Activated CD8-positive, alpha-beta T cell treated with anti-CD3 and anti-CD28 coated beads for 36 hours (primary cell): Measurements from ENCODE around the gene PPP1R9B. TPM values are rescaled to one million over a fixed set of nuclear protein-coding genes. Genes with fewer than 3 reads are reported as not detected.
A peak's percentile ranks its signal among the peaks of the same experiment; 100 is the strongest.

Experiments used
- ATAC-seq: fragments of 200-7000 bp; cut with Tn5 transposase; one replicate; pipeline ENCODE4 v1.10.0; 2021; ENCODE audit warnings: mild to moderate bottlenecking, moderate library complexity
- CTCF ChIA-PET: fragments of 350-600 bp; sonication (Branson Sonifier 250); formaldehyde crosslinking; loops from one replicate; lab custom pipeline; 2021; ENCODE audit warnings: antibody characterized with exemption; lab: Charles Lee
- POLR2A ChIA-PET: fragments of 350-600 bp; sonication (Branson Sonifier 250); formaldehyde crosslinking; loops from one replicate; lab custom pipeline; 2021; ENCODE audit warnings: antibody characterized with exemption; lab: Charles Lee
- DNase-seq: peaks from one replicate; pipeline ENCODE4 v3.0.0-alpha.2; 2020
- H3K27ac Mint-ChIP-seq: one replicate; pipeline ENCODE4 v1.8.0; 2021; ENCODE audit warnings: mild to moderate bottlenecking, mixed read lengths
- H3K27me3 Mint-ChIP-seq: one replicate; pipeline ENCODE4 v1.8.0; 2021; ENCODE audit warnings: mixed read lengths
- H3K36me3 Mint-ChIP-seq: one replicate; pipeline ENCODE4 v1.8.0; 2021; ENCODE audit warnings: low read depth, mixed read lengths
- H3K4me1 Mint-ChIP-seq: one replicate; pipeline ENCODE4 v1.8.0; 2021; ENCODE audit warnings: low read depth, mixed read lengths
- H3K4me3 Mint-ChIP-seq: one replicate; pipeline ENCODE4 v1.8.0; 2021; ENCODE audit warnings: mild to moderate bottlenecking, moderate library complexity, mixed read lengths
- H3K9me3 Mint-ChIP-seq: one replicate; pipeline ENCODE4 v1.8.0; 2021; ENCODE audit warnings: mixed read lengths
- CTCF ChIP-seq: fragments of 200-600 bp; IDR thresholded peaks from one replicate; pipeline ENCODE4 v1.8.0; 2022; ENCODE audit warnings: antibody characterized with exemption, mild to moderate bottlenecking
- intact Hi-C: fragments of 100-400 bp; cut with micrococcal nuclease; formaldehyde crosslinking; loops from one replicate; pipeline ENCODE4 v1.10.0; 2022
- total RNA-seq, 2 experiments: library from RNA; stranded (reverse); gene quantifications; one replicate each; pipeline ENCODE4 v1.2.3, GENCODE V29; 2021

PPP1R9B gene
- total RNA-seq, 2 experiments from 2014 or later, result 52.4 to 56.4 TPM

DNA sequence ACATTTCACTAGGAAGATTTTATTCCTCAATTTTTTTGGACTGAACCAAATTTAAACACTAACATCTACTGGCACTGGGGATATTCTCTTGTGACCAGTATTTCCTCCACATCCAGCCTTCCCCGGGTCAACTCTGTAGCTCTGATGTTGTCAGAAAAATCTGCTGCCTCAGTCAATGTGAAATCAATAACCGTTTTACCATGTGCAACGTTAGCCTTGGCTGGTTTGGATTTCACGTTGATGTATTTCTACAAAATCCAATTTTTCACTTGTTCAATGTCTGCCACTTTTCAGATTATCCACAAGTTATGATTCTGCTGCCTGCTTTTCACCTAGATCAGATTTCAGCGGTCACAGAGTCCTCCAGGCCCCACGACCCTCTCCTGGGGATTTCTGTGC lies 22.5 kb upstream of the PPP1R9B start:
- CTCF ChIA-PET, result interaction anchor here (0.9 to 3.7 kb wide), 7 partner anchors 10 to 121 kb away, joined by 3 to 18 read pairs (median 4); partner anchors contain the start of gene COL1A1
- POLR2A ChIA-PET, result interaction anchor here (0.5 kb wide), 1 partner anchor 932 kb away, joined by 3 read pairs; no protein-coding TSS in a partner anchor
- no peak for TF ChIP-seq CTCF

GRCh38 chr17:50172130-50172529 lies 21.7 kb upstream of the PPP1R9B start:
- POLR2A ChIA-PET, result no interaction called here
- no peaks in the 10 kb centered on the region for H3K36me3 Mint-ChIP-seq
- peaks cover 10% of the 10 kb centered on the region for H3K4me1 Mint-ChIP-seq
- no peak overlapping the region for H3K27ac Mint-ChIP-seq
- peaks cover 3% of the 10 kb centered on the region for H3K27me3 Mint-ChIP-seq
- intact Hi-C loops, result no loop called here
- CTCF ChIA-PET, result interaction anchor here (0.9 to 3.7 kb wide), 6 partner anchors 9 to 57 kb away, joined by 3 to 18 read pairs (median 4); partner anchors contain the start of gene COL1A1
- no peak overlapping the region for H3K4me3 Mint-ChIP-seq
- ATAC-seq (no peak), DNase-seq (no peak)
- no peak for TF ChIP-seq CTCF
- no peaks in the 10 kb centered on the region for H3K9me3 Mint-ChIP-seq

More for the DNA sequence above, 22.5 kb upstream of the PPP1R9B start:
- H3K4me3 Mint-ChIP-seq, result no peak overlapping the region
- intact Hi-C loops, result no loop called here
- no peaks in the 10 kb centered on the region for H3K36me3 Mint-ChIP-seq
- H3K9me3 Mint-ChIP-seq, result no peaks in the 10 kb centered on the region
- peaks cover 3% of the 10 kb centered on the region for H3K27me3 Mint-ChIP-seq
- DNase-seq (no peak), ATAC-seq (no peak)
- no peak overlapping the region for H3K27ac Mint-ChIP-seq
- peaks cover 10% of the 10 kb centered on the region for H3K4me1 Mint-ChIP-seq

DNA sequence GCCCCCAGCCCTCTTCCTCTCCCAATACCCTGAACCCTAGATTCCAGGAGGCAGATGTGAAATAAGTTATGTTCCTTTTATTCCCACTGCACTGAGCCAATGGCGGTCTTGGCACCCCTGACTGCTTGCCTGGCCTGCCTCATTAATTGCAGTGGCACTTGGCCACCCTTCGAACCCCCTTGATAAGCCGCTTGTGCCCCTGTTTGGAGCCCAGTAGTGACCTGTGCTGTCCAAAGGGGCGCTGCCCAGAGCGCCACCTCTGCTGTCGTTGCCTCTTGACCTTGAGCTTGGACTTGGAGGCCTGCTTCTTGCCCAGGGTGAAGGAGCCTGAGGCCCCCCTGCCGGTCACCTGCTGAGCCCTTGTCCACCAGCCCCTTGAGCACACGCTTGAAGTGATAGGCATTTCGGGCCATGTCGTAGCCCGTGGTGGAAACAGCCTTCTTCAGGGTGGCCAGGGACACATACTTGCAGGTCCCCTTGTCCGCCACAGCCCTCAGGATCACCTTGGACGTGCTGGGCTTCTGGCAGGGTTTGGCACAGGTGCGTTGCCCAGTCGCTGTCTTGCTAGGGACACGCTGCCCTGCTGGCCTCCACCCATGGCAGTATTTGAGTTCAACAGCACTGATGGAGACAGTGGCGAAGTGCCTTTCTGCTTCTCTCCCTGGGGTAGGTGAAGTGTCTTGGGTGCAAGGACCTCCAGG lies 21.0 kb upstream of the PPP1R9B start:
- no peaks in the 10 kb centered on the region for H3K9me3 Mint-ChIP-seq
- ATAC-seq, result no peak
- no peak for DNase-seq
- no peaks in the 10 kb centered on the region for H3K36me3 Mint-ChIP-seq
- H3K27me3 Mint-ChIP-seq, result peaks cover 3% of the 10 kb centered on the region
- ChIA-PET CTCF (interaction anchor here (1.4 to 4.5 kb wide), 5 partner anchors 8 to 100 kb away, joined by 3 to 49 read pairs (median 9); partner anchors contain the start of gene COL1A1), POLR2A (no interaction called here)
- H3K4me3 Mint-ChIP-seq, result no peak overlapping the region
- no peak for TF ChIP-seq CTCF
- intact Hi-C loops, result no loop called here
- peaks cover 10% of the 10 kb centered on the region for H3K4me1 Mint-ChIP-seq
- no peak overlapping the region for H3K27ac Mint-ChIP-seq

DNA sequence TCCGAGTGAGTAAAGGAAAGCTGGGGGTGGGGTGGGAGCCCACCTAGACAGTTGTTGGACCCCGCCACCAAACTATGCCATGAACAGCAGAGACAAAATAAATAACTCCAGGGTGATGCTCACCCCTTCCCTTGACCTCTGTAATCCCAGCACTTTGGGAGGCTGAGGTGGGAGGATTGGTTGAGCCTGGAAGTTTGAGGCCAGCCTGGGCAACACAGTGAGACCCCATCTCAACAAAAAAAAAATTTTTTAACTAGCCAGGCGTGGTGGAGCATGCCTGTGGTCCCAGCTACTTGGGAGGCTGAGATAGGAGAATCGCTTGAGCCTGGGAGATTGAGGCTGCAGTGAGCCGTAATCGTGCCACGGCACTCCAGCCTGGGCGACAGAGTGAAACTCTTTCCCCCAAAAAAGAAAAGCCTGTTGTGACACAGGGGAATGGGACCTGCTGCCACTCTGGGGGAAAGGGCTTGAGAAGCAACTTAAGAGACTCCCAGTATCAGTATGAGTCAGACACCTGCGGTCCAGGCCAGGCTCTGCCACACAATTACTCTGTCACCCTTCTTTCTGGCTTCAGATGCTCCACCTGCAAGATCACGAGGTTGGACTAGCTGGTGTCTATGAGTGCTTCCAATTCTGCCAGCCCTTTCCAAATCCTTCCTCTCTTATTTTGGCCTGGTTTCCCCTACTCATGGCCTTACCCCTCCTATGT lies 20.3 kb upstream of the PPP1R9B start:
- H3K36me3 Mint-ChIP-seq, result no peaks in the 10 kb centered on the region
- H3K4me3 Mint-ChIP-seq, result no peak overlapping the region
- no peak for TF ChIP-seq CTCF
- H3K4me1 Mint-ChIP-seq, result peaks cover 10% of the 10 kb centered on the region
- ATAC-seq (no peak), DNase-seq (peak; percentile 47)
- CTCF ChIA-PET, result interaction anchor here (1.5 to 4.5 kb wide), 10 partner anchors 7 to 124 kb away, joined by 5 to 54 read pairs (median 20); partner anchors contain the start of gene COL1A1
- no peak overlapping the region for H3K27ac Mint-ChIP-seq
- no peaks in the 10 kb centered on the region for H3K9me3 Mint-ChIP-seq
- intact Hi-C loops, result no loop called here
- POLR2A ChIA-PET, result interaction anchor here (0.8 kb wide), 1 partner anchor 76 kb away, joined by 3 read pairs; no protein-coding TSS in a partner anchor
- H3K27me3 Mint-ChIP-seq, result peaks cover 3% of the 10 kb centered on the region
